CD4-positive, alpha-beta T cell treated with Interferon alpha-2 for 1 hour (primary cell): ENCODE results near the gene SLC12A7.

Experiments used
- DNase-seq, 2 donors: peaks; one replicate each; pipeline ENCODE4 v3.0.0-alpha.2; 2020 to 2022

Gene SLC12A7

DNA sequence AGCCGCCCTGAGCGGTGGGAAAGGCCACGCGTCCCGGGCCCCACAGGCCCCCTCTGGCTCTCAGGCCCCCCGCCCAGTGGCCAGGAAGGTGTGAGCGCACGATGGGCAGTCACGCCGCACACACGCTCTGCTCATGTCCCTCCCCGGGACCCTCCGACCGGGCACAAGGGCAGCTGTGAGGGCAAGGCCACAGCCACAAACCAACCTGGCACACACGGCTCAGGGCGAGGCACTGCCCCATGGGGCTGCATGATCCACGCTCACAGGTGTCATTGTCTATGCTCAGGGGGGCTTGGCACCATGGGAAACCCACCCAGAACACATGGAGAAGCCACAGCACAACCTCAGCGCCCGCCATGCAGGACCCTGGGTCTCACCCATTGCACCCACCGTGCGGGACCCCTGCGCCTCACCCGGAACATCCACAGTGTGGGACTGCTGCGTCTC lies 51.3 kb downstream of the SLC12A7 start:
- no peak for DNase-seq

DNA sequence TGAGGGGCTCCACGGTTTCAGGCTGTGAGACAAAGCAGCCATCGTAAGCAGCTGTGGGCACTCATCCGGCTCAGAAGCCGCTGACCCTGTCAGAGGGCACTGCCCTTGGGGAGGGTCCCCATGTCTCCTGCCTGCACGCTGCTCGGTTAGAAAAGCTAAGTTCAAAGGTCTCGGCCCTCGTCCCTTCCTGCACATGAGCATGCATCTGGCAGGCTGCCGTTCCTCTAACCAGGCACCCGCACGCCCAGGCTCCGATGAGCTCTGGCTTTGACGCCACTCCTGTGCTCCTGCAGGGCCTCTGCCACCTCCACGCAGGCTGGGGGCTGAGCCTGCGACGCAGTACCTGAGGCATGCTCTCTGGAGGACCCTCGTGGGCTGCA lies 52.0 kb downstream of the SLC12A7 start:
- DNase-seq = no peak

- DNase-seq = no peak
These were observed 52.6 kb downstream of the SLC12A7 start for GRCh38 chr5:1058988-1059883.

DNA sequence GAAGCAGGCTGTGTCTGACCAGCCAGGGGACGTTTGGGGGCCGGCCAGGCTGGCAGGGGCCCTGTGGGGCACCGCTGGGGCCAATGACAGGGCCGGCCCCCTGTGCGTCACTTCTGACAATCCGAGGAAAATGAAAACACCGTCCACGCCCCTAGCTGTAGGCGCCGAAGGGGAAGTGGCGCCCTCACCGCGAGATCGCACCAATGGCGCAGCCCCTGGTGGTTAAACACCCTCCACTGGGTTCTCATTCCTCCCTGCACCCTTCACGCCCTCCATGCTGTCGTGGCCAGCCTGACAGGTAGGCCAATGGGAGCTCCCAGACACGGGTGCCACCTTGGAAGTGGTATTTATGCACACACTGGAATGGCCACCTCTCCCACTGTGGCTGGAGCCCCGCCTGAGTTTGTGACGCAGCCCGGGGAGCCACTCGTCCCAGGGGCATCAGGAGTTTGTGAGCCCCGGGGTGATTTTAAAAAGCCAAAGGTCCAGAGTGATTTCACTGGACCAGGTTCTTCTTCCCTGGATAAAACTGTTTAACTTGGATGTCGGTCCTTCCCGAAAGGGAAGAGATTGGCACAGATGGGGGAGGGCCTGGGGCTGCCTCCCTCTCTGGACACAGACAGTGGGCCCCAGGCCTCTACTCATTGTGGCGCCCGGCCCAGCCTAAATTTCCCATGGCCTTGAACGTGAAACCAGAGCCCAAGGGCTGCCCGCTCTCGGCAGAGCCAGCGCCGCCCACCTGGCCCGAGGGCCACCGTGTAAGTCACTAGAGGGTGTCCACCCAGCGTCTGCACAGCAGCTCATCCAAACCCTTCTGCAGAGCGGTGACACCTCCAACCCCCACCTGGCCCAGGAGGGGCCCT lies 53.5 kb downstream of the SLC12A7 start:
- DNase-seq = no peak

DNA sequence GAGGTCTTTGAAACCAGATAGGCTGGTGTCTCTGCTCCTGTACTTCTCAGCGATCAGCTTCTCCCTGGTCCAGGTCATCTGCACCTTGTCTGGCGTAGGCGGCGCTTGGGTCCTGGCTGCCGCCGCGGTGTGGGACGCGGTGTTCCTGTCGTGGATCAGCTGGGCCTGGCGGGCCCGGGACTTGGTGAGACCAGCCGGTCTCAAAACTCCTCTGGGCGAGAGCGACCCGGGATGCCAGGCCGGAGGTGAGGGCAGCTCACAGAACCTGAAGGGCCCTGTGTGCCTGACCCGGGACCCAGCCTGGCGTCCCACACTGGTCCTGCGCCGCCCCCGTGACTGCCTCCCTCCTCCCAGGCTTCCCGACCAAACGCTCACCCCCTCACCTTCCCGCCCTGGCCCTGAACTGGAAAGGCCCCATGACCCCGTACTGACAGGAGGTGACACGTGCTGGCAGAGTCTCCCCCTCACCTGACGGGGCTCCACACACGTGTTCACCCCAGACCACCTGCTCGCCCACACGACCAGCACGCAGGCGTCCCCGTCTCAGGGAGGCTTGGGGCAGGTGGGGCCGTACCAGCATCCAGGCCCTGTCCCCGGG lies 54.3 kb downstream of the SLC12A7 start:
- no peak for DNase-seq

GRCh38 chr5:1056611-1057484 lies 55.0 kb downstream of the SLC12A7 start:
- DNase-seq = no peak

- DNase-seq = no peak
These were observed 55.8 kb downstream of the SLC12A7 start for GRCh38 chr5:1055896-1056610.

- DNase-seq = no peak
These were observed 56.8 kb downstream of the SLC12A7 start for GRCh38 chr5:1054799-1055775.

- no peak for DNase-seq
These were observed 57.7 kb downstream of the SLC12A7 start for GRCh38 chr5:1054018-1054798.

- DNase-seq = no peak
These were observed 58.4 kb downstream of the SLC12A7 start for GRCh38 chr5:1053391-1054017.

DNA sequence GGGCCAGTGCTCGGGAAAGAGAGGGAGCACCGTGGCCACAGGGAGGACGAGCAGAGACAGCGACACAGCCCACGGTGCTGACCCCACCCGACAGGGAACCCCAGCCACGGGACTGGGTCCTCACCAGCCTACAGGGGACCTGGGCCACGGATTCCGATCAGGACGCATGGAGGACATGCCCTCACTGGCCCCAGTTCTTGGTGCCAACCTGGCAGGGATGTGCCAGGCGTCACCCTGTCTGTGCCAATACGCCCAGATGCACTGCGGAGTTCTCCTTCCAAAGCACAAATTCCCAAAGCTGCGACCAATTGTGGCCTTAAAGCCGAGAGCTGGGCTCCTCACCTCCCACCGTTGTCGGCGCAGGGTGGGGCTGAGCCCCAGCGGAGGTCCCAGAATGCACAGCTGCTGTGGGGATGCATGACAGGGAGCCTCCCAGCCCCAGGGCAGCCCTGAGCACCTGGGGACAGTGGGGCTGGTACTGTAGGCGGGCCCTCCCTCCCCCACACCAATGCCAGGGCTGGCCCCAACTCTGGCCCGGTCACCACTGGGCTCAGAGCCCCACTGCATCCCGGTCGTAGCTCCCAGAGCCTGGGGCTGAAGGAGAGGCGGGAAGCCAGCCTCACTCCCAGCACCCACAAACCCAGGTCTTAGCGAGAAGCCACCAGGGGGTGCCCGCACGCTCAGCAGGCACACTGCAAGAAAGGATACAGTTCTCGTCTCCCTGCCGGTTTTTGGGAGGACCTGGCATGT lies 59.0 kb downstream of the SLC12A7 start:
- DNase-seq = no peak

- no peak for DNase-seq
These were observed 59.8 kb downstream of the SLC12A7 start for GRCh38 chr5:1052076-1052475.

DNA sequence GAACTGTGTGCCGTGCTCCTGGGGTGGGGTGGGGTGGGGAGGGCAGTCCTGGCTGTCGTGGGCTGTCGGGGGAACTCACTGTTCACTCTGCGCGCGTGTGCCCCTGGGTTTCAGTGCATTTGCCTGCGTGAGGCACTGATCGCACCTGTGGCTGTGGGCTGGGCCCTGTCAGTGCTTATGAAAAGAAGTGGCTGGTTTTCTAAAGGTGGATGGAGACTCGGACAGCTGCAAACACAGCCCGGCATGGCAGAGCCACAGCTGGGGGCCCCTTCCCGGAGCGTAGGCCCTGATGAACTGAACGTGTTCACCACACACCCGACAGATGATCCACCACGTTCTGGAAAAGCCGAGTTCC lies 60.5 kb downstream of the SLC12A7 start:
- DNase-seq = no peak

DNA sequence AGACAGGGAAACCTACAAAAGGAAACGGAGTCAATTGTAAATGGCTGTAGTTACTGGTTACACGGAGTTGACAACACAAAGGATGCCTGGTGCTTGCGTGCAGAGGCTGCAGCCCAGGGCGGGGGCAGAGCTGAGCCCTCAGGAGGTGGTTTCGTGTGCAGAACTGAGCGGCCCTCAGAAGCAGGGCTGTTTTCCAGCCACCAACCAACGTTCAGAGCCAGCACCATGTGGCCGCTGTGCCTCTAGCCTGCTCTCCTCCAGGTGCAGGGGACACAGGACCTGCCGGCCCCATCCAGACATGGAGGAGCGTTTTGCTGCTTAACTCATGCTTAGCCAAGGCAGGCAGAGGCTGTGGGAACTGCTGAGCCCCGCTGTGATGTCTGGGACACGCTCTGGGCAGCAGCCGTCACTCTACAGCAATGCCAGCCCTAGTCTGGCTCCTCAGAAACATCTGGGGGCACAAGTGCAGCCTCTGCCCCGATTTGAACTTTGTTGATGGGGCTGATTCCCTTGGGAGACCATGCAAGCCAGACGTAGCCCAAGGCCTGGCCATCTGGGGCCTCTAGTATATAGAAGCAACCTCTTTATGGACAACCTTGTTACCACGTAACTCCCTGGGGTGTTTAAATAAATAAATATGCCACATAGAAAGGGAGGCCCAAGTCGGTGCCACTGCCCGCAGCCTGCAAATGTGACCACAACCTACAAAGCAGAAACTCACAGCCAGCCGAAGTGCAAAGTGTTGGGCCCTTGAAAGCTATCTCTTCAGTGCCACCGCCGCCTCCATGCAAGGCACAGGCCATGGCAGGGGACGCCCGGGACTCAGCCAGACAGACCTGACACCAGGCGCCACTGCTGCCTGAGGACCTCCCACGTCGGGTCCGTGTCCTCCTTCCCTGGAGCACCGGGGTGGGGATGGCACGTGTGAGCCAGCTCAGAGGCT lies 61.2 kb downstream of the SLC12A7 start:
- no peak for DNase-seq

GRCh38 chr5:1048861-1049838 lies 62.7 kb downstream of the SLC12A7 start:
- no peak for DNase-seq

- no peak for DNase-seq
These were observed 63.6 kb downstream of the SLC12A7 start for GRCh38 chr5:1048162-1048721.
